ENCODE measurements around the gene SERPINB1. TPM values are rescaled to one million over a fixed set of nuclear protein-coding genes. Genes with fewer than 3 reads are reported as not detected.

The SERPINB1 gene
- total and polyA plus RNA-seq, 3 donors from 2014 or later = 15.0 to 19.6 (median 19.4) TPM

GRCh38 chr6:2784061-2784460, 57.6 kb downstream of the SERPINB1 start:
- no peak for TF ChIP-seq CTCF (IDR thresholded peaks at IDR 0.05)
- no peak for TF ChIP-seq POLR2A (IDR thresholded peaks at IDR 0.05)
- Histone ChIP-seq H3K4me1 (no peaks in the 10 kb centered on the region), H3K36me3 (ENCODE audit: low read depth, missing control alignments) (no peaks in the 10 kb centered on the region), H3K27me3 (no peaks in the 10 kb centered on the region), H3K4me3 (no peak overlapping the region), H3K27ac (no peak overlapping the region), H3K9me3 (no peaks in the 10 kb centered on the region)
- WGBS, 2 donors = 90 to 92% methylated on average over 5 of the region's 5 CpGs
- intact Hi-C loops (cut with DNase I; ENCODE audit: low total_unique reads) = no loop called here
- DNase-seq = no peak

GRCh38 chr6:2783188-2783963, 58.3 kb downstream of the SERPINB1 start:
- no peaks in the 10 kb centered on the region for H3K27me3 ChIP-seq
- H3K4me1 ChIP-seq = no peaks in the 10 kb centered on the region
- no peak overlapping the region for H3K4me3 ChIP-seq
- TF ChIP-seq POLR2A (IDR thresholded peaks at IDR 0.05) (no peak), CTCF (IDR thresholded peaks at IDR 0.05) (no peak)
- H3K27ac ChIP-seq = no peak overlapping the region
- no peaks in the 10 kb centered on the region for H3K9me3 ChIP-seq
- no peak for DNase-seq
- WGBS, 2 donors = 72 to 75% methylated on average over 19 of the region's 19 CpGs
- H3K36me3 ChIP-seq (ENCODE audit: low read depth, missing control alignments) = no peaks in the 10 kb centered on the region
- intact Hi-C loops (cut with DNase I; ENCODE audit: low total_unique reads) = no loop called here

GRCh38 chr6:2782825-2783187, 58.9 kb downstream of the SERPINB1 start:
- Histone ChIP-seq H3K4me3 (no peak overlapping the region), H3K36me3 (ENCODE audit: low read depth, missing control alignments) (no peaks in the 10 kb centered on the region), H3K4me1 (no peaks in the 10 kb centered on the region), H3K9me3 (no peaks in the 10 kb centered on the region), H3K27ac (no peak overlapping the region), H3K27me3 (no peaks in the 10 kb centered on the region)
- no peak for TF ChIP-seq CTCF (IDR thresholded peaks at IDR 0.05)
- TF ChIP-seq POLR2A (IDR thresholded peaks at IDR 0.05) = no peak
- intact Hi-C loops (cut with DNase I; ENCODE audit: low total_unique reads) = no loop called here
- WGBS, 2 donors = 82 to 83% methylated on average over 9 to 10 of the region's 10 CpGs
- no peak for DNase-seq

- no peak overlapping the region for H3K4me3 ChIP-seq
- H3K27ac ChIP-seq = no peak overlapping the region
- WGBS, 2 donors = 88 to 89% methylated on average over 9 of the region's 9 CpGs
- intact Hi-C loops (cut with DNase I; ENCODE audit: low total_unique reads) = no loop called here
- no peak for TF ChIP-seq POLR2A (IDR thresholded peaks at IDR 0.05)
- no peak for TF ChIP-seq CTCF (IDR thresholded peaks at IDR 0.05)
- H3K36me3 ChIP-seq (ENCODE audit: low read depth, missing control alignments) = no peaks in the 10 kb centered on the region
- no peaks in the 10 kb centered on the region for H3K4me1 ChIP-seq
- no peak for DNase-seq
- H3K27me3 ChIP-seq = no peaks in the 10 kb centered on the region
- H3K9me3 ChIP-seq = no peaks in the 10 kb centered on the region
Observed at GRCh38 chr6:2782356-2782708, 59.3 kb downstream of the SERPINB1 start.

Small RNA genes lying within 50 kb of the gene (microRNA-seq; reads per million reads assigned to microRNA genes)
- 0 to 1.4 reads per million in 2 donors for gene MIR4645 (ENCODE audit: borderline number of aligned reads in 2 of 2, borderline replicate concordance in 1 of 2)

Small RNA genes lying within 50 kb of the gene (small RNA-seq; reads per million reads assigned to genes)
- gene MIR4645 = 0 reads per million in 2 donors

Other genes starting within 250 kb of the SERPINB1 start
- 1 to 10 TPM in 1 of 2 donors, under 1 TPM in 1; 0.71 to 1.5 TPM for gene MYLK4, start 90.9 kb downstream of the SERPINB1 start, total RNA-seq
- gene MYLK4, start 90.9 kb downstream of the SERPINB1 start, polyA plus RNA-seq (ENCODE audit: insufficient read depth, low read depth, low replicate concordance) = 0.62 TPM
- gene WRNIP1, start 76.5 kb downstream of the SERPINB1 start, total RNA-seq = 100 to 1,000 TPM in 1 of 2 donors, 10 to 100 TPM in 1; 95.8 to 102 TPM
- gene WRNIP1, start 76.5 kb downstream of the SERPINB1 start, polyA plus RNA-seq (ENCODE audit: insufficient read depth, low read depth, low replicate concordance) = 57.7 TPM
- gene SERPINB9, start 61.4 kb upstream of the SERPINB1 start, total RNA-seq = 10 to 100 TPM; 33.9 to 60.0 TPM
- 19.1 TPM for gene SERPINB9, start 61.4 kb upstream of the SERPINB1 start, polyA plus RNA-seq (ENCODE audit: insufficient read depth, low read depth, low replicate concordance)
- gene SERPINB6, start 129.7 kb upstream of the SERPINB1 start, total RNA-seq = 100 to 1,000 TPM; 203 to 281 TPM
- 348 TPM for gene SERPINB6, start 129.7 kb upstream of the SERPINB1 start, polyA plus RNA-seq (ENCODE audit: insufficient read depth, low read depth, low replicate concordance)
- gene NQO2, start 158.0 kb upstream of the SERPINB1 start, total RNA-seq = 10 to 100 TPM in 1 of 2 donors, 1 to 10 TPM in 1; 9.5 to 16.8 TPM
- gene NQO2, start 158.0 kb upstream of the SERPINB1 start, polyA plus RNA-seq (ENCODE audit: insufficient read depth, low read depth, low replicate concordance) = 35.6 TPM
- gene RIPK1, start 226.6 kb upstream of the SERPINB1 start, total RNA-seq = 10 to 100 TPM; 16.7 to 19.3 TPM
- 14.3 TPM for gene RIPK1, start 226.6 kb upstream of the SERPINB1 start, polyA plus RNA-seq (ENCODE audit: insufficient read depth, low read depth, low replicate concordance)

Measured in testis (tissue), 3 donors.